Endothelial cell of umbilical vein (primary cell): ENCODE results near the gene FRMD6.

Experiments
- FOS ChIP-seq: IDR thresholded peaks from 2 replicates; pipeline ENCODE4 v1.6.1; 2011; ENCODE audit warnings: mild to moderate bottlenecking, low read length, moderate library complexity, borderline replicate concordance; ENCODE audit not compliant: insufficient read depth
- JUN ChIP-seq: IDR thresholded peaks from 2 replicates; pipeline ENCODE4 v1.6.1; 2011; ENCODE audit warnings: borderline replicate concordance, low read depth; ENCODE audit not compliant: insufficient read length, insufficient read depth
- POLR2A ChIP-seq: IDR thresholded peaks from 2 replicates; pipeline ENCODE4 v1.6.1; 2012; ENCODE audit warnings: low read depth, mild to moderate bottlenecking, control low read depth, low read length
- POLR2AphosphoS5 ChIP-seq: IDR thresholded peaks from 2 replicates; pipeline ENCODE4 v1.6.1; 2012; ENCODE audit warnings: low read depth, mild to moderate bottlenecking, control low read depth, low read length, moderate library complexity; ENCODE audit not compliant: insufficient read depth
- TF ChIP-seq, protein P1 (sequence below), 2 donors: IDR thresholded peaks; 1 replicate in 1 of 2; 2 replicates in 1 of 2; pipeline ENCODE4 v1.5.1; 2011; ENCODE audit warnings: low read length in 2 of 2, mild to moderate bottlenecking in 2 of 2, moderate library complexity in 2 of 2, control low read depth in 1 of 2, inconsistent platforms in 1 of 2, low read depth in 1 of 2; ENCODE audit not compliant: insufficient read depth in 1 of 2; ENCODE audit errors: extremely low read depth in 1 of 2

- TF ChIP-seq FOS (no peak), JUN (no peak), POLR2A (no peak), POLR2AphosphoS5 (peak; percentile 16)
- TF ChIP-seq, protein P1, sequence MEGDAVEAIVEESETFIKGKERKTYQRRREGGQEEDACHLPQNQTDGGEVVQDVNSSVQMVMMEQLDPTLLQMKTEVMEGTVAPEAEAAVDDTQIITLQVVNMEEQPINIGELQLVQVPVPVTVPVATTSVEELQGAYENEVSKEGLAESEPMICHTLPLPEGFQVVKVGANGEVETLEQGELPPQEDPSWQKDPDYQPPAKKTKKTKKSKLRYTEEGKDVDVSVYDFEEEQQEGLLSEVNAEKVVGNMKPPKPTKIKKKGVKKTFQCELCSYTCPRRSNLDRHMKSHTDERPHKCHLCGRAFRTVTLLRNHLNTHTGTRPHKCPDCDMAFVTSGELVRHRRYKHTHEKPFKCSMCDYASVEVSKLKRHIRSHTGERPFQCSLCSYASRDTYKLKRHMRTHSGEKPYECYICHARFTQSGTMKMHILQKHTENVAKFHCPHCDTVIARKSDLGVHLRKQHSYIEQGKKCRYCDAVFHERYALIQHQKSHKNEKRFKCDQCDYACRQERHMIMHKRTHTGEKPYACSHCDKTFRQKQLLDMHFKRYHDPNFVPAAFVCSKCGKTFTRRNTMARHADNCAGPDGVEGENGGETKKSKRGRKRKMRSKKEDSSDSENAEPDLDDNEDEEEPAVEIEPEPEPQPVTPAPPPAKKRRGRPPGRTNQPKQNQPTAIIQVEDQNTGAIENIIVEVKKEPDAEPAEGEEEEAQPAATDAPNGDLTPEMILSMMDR (IDR thresholded peaks at IDR 0.05; ENCODE audit: extremely low read depth in 1 of 2, insufficient read depth in 1 of 2, low read depth in 1 of 2, low read length in 2 of 2) = no peak
Observed at GRCh38 chr14:51652168-51653078, 713 bp downstream of the FRMD6 start.
